VCaP (cell line): ENCODE data around the gene C11orf68.

Experiments
- H3K27ac ChIP-seq: fragments of 450-650 bp; 2 replicates; pipeline ENCODE4 v1.5.1; 2017
- CTCF ChIP-seq: fragments of 450-650 bp; conservative IDR thresholded peaks from 2 replicates; pipeline ENCODE4 v1.5.1; 2017; ENCODE audit warnings: mild to moderate bottlenecking, moderate library complexity

The C11orf68 gene

GRCh38 chr11:65891219-65892136 lies 27.4 kb downstream of the C11orf68 start:
- H3K27ac ChIP-seq = peak overlapping the region; percentile 94
- peak; percentile 1; the same call in 1 of the 2 replicates for TF ChIP-seq CTCF

GRCh38 chr11:65890324-65891218 lies 28.3 kb downstream of the C11orf68 start, which contains the start of gene CCDC85B:
CCDC85B (plus strand) TSS chr11:65890673; CDS start chr11:65890784, 111 bp downstream.
- peak within 1 kb of the TSS; percentile 94 for H3K27ac ChIP-seq
- peak; percentile 42 for TF ChIP-seq CTCF

GRCh38 chr11:65888163-65888814 lies 30.6 kb downstream of the C11orf68 start, which contains the start of gene FIBP:
FIBP (minus strand) TSS chr11:65888471; CDS start chr11:65888418, 53 bp downstream.
- H3K27ac ChIP-seq = peak within 1 kb of the TSS; percentile 94
- peak; percentile 100 for TF ChIP-seq CTCF

- peak overlapping the region; percentile 94 for H3K27ac ChIP-seq
- no peak for TF ChIP-seq CTCF
These were observed 31.1 kb downstream of the C11orf68 start for GRCh38 chr11:65887723-65888162.

GRCh38 chr11:65886826-65887722 lies 31.8 kb downstream of the C11orf68 start:
- TF ChIP-seq CTCF = no peak
- peak overlapping the region; percentile 94 for H3K27ac ChIP-seq

GRCh38 chr11:65885808-65886536 lies 32.9 kb downstream of the C11orf68 start:
- no peak for TF ChIP-seq CTCF
- peak overlapping the region; percentile 94 for H3K27ac ChIP-seq
